ENCODE data around the gene HUWE1.

Gene HUWE1

GRCh38 chrX:53685711-53686110 lies 808 bp downstream of the HUWE1 start:
- no peak for DNase-seq

DNA sequence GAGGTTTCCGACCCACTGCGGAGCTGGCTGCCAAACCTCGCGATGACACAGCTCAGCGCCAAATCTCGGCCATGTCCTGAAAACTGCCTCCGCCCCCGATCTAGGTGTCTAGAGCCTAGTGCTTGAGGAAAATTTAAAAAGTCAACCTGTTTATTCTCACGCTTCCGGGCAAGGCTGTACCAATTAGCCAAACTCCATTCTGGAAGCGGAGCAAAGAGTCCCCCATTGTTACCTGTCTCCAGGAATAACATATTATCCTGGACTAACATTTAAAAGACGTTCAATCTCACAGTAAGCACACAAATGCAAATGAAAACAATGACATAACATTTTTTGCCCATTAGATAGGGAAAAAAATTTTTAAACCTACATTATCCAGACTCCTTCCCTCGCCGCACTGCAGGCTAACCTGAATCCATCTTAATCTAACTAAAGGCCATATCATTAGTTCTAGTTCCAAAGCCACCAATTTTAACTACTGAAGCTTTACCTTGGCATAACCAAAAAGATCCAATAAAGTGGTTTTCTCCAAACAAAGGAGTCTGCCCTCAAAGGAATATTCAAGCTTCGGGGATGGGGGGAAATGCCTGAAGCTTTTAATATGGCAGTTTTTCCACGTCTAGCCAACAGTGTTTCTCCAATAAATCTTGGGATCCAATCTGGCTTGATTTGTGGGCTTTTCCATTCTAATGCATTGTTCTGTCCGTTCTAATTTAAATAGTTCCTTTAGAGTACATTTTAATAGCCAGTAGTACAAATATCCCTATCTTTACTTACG lies 1.9 kb downstream of the HUWE1 start:
- DNase-seq, result no peak

- DNase-seq, result peak; percentile 92 to 99
Observed at GRCh38 chrX:53683556-53684414, 2.7 kb downstream of the HUWE1 start.

DNA sequence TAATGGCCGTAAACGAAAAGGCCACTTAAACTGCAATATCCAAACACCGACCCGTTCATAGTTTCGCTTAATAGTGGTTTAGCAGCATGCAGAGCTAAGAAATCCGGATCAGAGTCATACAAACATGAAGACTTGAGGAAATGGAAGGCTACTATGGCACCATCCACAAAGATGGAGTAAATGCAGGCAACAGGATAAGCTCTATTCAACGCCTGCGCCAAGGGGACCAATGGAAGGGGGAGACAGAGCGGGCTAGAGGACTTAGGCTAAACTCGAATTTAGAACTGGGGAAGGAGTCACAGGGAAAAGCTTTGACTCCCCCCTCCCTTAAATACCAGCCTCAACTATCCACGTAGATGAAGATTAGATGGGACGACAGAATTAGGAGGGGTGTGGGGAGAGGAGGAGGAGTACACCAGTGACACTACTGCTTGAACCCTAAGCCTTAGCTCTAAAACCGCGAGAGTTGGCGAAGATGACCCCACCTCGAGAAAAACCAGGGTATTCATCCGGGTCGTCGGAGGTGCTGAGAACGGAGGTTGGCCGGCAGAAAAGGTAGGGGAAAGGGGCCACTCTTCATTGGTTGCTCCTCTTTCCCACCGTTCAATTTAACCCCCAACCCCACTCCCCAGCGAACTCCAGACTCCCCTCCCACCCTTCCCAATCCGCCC lies 3.5 kb downstream of the HUWE1 start:
- DNase-seq, result peak; percentile 49 to 51

- DNase-seq, result no peak
Observed at GRCh38 chrX:53681661-53682060, 4.9 kb downstream of the HUWE1 start.

DNA sequence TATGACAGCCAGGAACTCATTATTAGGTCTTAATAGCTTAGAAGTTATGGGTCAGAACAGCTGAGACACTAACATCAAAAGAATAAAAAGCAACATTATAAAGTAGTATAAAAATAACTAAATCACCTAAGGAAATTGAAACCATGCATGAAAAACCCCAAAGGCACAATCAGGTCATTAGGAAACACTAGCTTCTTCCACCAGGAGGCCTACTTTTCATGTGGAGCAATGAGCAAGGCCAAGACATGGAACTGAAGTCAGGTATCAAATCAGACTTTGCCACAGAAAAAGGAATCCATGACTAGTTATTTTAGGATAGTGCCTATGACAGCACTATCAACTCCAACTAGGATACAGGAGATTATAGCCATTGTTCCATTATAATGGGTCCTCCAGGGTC lies 7.9 kb downstream of the HUWE1 start:
- no peak for DNase-seq

DNA sequence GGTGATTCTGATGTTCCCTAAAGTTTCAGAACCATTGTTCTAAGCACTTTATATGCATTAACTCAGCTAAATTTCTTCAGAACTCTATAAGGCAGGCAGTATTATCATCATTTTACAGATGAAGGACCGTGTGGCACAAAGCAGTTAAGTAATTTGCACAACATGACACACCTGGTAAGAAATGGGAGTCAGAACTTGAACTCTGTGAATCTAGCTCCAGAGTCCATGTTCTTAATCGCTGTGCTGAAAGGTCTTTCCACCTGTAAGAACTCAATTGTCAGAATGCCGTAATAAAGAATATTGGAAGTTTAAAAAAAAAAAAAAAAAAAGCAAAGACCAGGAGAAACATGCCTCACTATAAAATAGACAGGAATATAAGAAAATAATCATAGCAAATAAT lies 9.2 kb downstream of the HUWE1 start:
- DNase-seq, result no peak

DNA sequence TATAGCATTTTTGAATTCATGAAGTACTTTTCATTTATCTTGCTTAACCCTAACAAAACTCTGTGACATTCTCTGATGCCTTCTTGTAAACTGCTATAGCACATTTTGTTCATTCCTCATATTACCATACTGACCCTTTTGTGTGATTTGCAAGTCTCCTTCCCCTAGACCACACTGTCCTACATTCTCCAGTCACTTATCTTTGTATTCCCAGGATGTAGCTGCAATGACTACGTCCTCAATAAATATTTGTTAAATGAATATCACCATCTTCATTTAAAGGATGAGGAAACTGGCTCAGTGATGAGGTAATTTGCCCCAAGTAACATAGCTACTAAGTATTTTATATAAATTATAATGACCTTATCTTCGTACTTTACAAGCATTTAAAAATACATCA lies 11.9 kb downstream of the HUWE1 start:
- no peak for DNase-seq

DNA sequence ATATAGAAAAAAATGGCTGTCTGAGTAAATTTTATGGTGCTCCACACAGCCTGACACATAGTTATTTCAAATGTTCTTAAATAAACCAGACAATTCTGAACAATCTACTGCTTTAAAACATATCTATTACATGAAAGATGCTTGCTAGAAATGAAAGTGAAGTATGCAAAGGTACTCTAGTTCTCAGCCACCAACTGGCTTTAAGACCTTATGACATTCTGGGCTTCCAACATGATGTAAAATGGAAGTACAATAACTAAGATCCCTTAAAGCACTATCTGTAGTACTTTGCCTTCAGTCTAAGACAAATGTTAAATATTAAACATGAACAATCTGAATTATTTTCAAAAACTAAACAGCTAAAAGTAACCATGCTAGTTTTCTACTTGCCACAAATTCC lies 17.3 kb downstream of the HUWE1 start:
- DNase-seq, result no peak

- no peak for DNase-seq
Observed at GRCh38 chrX:53666171-53666570, 20.3 kb downstream of the HUWE1 start.

- peak in 1 of 2 experiments; percentile 4 for DNase-seq
Observed at GRCh38 chrX:53660004-53660403, 26.5 kb downstream of the HUWE1 start.

GRCh38 chrX:53659039-53659438 lies 27.5 kb downstream of the HUWE1 start:
- DNase-seq, result no peak

DNA sequence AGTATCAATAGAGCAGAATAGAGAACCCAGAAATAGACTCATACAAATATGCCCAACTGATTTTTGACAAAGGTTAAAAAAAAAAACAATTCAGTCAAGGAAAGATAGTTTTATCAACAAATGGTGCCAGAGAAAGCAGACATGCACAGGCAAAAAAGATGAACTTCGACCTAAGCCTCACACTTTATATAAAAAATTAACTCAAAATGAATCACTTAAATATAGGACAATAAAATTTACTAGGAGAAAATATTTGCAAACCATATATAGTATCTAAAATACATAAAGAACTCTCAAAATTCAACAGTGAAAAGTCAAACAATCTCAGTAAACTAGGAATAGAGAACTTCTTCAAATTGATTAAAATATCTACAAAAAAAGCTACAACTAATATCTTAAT lies 29.7 kb downstream of the HUWE1 start:
- DNase-seq, result no peak

DNA sequence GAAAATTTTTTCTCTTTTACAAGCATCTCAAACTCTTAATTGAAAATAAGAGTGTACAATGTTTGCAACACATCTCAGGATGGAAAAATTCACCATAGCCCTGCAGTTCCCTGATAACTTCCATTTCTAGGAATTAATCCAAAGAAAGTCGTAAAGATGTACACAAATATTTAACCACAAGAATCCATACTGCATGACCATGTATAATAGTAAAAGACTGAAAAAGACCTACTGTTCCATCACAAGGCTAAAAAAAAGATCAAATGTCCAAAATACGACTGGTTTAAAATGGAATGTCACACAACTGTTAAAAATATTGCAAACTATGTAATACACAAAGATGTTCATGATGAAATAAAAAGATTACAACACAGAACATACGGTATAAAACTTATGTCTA lies 32.1 kb downstream of the HUWE1 start:
- DNase-seq, result no peak

GRCh38 chrX:53644751-53645150 lies 41.8 kb downstream of the HUWE1 start:
- no peak for DNase-seq

DNA sequence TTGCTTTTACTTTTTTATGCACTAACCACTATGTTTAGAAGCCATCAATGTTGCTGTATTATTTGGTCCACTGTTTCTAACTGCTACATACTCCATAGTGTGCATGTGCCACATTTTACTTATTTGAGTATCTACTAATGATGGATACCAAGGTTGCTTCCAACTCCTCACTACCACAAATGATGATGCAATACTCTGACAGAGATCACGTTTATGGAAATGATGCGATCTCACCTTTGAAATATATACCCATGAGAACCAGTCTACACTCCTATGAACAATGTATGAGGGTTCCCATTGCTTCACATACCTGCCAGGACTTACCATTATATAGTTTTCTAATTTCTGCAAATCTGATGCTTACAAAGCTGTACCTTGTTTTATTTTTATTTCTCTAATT lies 44.2 kb downstream of the HUWE1 start:
- DNase-seq, result no peak

DNA sequence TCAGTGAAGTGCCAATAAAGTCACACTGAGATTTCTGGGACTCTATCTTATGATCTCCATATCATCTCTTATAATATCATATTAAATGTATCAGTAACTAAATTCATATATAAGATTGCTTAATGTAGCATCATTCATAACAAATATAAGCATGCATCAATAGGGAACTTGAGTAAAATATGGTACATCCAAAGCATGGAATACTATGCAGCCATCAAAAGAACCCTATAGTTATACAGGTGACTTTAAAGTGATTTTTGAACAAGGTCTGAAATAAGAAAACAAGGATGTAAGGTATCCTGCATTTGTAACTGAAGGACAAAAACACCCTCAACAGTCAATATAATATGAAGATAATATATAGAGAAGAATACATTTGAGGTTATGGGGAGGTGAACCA lies 47.3 kb downstream of the HUWE1 start:
- DNase-seq, result no peak

- DNase-seq, result no peak
Observed at GRCh38 chrX:53637479-53637878, 49.0 kb downstream of the HUWE1 start.

DNA sequence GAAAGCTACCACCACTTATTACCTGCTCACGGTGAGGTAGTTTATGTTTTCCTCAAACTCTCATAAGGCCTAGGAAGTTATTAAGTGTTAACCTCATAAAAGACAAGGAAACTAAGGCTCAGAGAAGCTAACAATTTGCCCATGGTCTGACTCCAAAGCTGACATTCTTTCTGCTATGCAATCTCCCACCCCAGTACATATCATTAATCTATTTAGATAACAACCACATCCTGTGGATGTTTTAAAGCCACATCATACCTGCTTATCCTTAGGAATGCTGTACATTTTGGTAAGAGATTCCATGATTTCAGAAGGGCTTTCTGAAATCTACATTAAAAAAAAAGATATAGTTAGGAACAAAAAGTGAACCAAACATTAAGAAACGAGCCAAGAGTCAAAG lies 55.4 kb downstream of the HUWE1 start:
- DNase-seq, result no peak

DNA sequence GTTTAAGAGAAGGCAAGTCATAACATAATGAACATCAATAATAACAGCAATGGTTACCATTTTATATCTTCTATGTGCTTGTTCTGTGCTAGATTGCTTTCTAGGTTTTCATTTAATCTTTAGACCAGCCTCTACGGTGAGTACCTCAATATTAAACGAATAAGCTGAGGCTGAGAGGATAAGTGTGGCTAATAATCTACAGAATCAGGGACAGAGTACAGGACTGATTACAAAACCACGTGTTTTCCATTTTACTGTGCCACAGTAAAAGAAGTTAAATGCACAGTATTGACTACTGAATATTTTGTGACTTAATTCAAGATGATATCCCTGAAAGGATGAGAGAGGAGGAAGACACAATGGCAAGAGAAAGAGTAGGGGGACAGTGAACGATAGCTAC lies 56.3 kb downstream of the HUWE1 start:
- no peak for DNase-seq

GRCh38 chrX:53622431-53622830 lies 64.1 kb downstream of the HUWE1 start:
- no peak for DNase-seq

DNA sequence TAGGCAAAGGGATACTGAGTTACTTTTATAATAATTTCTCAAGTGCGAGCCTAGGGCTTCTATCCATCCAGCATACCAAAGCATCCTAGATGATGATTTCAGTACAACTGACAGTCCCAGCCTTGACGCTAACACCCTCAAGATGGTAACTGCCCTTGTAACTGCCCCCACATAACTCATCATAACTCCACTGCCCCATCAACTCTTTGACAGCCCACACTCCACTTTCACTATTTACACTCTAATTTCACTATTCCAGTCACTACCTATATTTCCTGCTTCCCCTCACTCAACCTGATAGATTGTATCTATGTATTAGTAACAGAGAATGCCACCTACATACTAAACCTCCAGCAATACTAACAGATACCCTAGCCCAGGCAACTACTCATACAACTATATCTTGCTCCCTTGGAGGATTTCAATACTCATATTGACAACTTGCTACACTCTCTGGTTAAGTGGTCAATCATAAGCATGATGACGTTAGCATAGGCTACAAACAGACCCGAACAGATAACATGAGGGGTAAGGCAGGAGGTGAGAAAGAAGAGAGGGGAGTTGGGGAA lies 65.0 kb downstream of the HUWE1 start:
- DNase-seq, result no peak

- DNase-seq, result no peak
Observed at GRCh38 chrX:53616946-53617345, 69.6 kb downstream of the HUWE1 start.

Measured in NCI-H446 (cell line).